GM23338 (cell line): ENCODE results near the gene EPS8L3. TPM values are rescaled to one million over a fixed set of nuclear protein-coding genes. Genes with fewer than 3 reads are reported as not detected.
A peak's percentile ranks its signal among the peaks of the same experiment; 100 is the strongest.
"Not testable (repeated sequence)": the region's sequence is repeated elsewhere in the genome, so short reads cannot be mapped to it uniquely, and the experiment has no call there.

ENCODE experiments used
- ATAC-seq: fragments of 200-7000 bp; cut with Tn5 transposase; 3 replicates; pipeline ENCODE4 v1.9.1; 2020
- DNase-seq: peaks from one replicate; pipeline ENCODE4 v3.0.0-alpha.2; 2015; ENCODE audit warnings: low spot score
- H2AFZ ChIP-seq: fragments of 200-600 bp; sonication (generic); 2 replicates; pipeline ENCODE4 v1.8.0; 2016; ENCODE audit warnings: antibody characterized with exemption, mild to moderate bottlenecking, moderate library complexity
- H3F3A ChIP-seq: fragments of 200-600 bp; sonication (generic); replicated peaks from 2 replicates; pipeline ENCODE4 v1.8.0; 2017; ENCODE audit warnings: antibody characterized with exemption, mixed run types, low read depth
- H3K27ac ChIP-seq: fragments of 200-600 bp; sonication (generic); 2 replicates; pipeline ENCODE4 v1.6.1; 2016; ENCODE audit warnings: low read depth
- H3K27me3 ChIP-seq: fragments of 200-600 bp; sonication (generic); 2 replicates; pipeline ENCODE4 v1.8.0; 2016; ENCODE audit warnings: mild to moderate bottlenecking, mixed run types, moderate library complexity; ENCODE audit not compliant: insufficient read depth
- H3K36me3 ChIP-seq: fragments of 200-600 bp; sonication (generic); 2 replicates; pipeline ENCODE4 v1.8.0; 2016; ENCODE audit warnings: mild to moderate bottlenecking; ENCODE audit not compliant: insufficient read depth
- H3K4me1 ChIP-seq: fragments of 200-600 bp; sonication (generic); 2 replicates; pipeline ENCODE4 v1.8.0; 2016; ENCODE audit warnings: mild to moderate bottlenecking, moderate library complexity; ENCODE audit not compliant: insufficient read depth
- H3K4me2 ChIP-seq: fragments of 200-600 bp; sonication (generic); 2 replicates; pipeline ENCODE4 v1.7.1; 2017; ENCODE audit warnings: mixed run types
- H3K4me3 ChIP-seq: fragments of 200-600 bp; sonication (generic); 2 replicates; pipeline ENCODE4 v1.6.1; 2016; ENCODE audit warnings: mixed run types
- H3K79me2 ChIP-seq: fragments of 200-600 bp; sonication (generic); replicated peaks from 2 replicates; pipeline ENCODE4 v1.8.0; 2017; ENCODE audit warnings: mild to moderate bottlenecking; ENCODE audit not compliant: insufficient read depth
- H3K9me2 ChIP-seq: fragments of 200-600 bp; sonication (generic); 2 replicates; pipeline ENCODE4 v1.8.0; 2017; ENCODE audit not compliant: insufficient read depth
- H4K20me1 ChIP-seq: fragments of 200-600 bp; sonication (generic); replicated peaks from 2 replicates; pipeline ENCODE4 v1.8.0; 2017; ENCODE audit warnings: mild to moderate bottlenecking; ENCODE audit not compliant: insufficient read depth
- H3K27ac Mint-ChIP-seq: 2 replicates; pipeline ENCODE4 v1.8.0; 2020; ENCODE audit warnings: inconsistent platforms, mild to moderate bottlenecking, moderate library complexity, mixed read lengths
- H3K27me3 Mint-ChIP-seq: 3 replicates; pipeline ENCODE4 v1.8.0; 2022; ENCODE audit warnings: low read depth, mild to moderate bottlenecking, moderate library complexity, mixed read lengths, inconsistent platforms; ENCODE audit not compliant: insufficient read depth, poor library complexity
- H3K36me3 Mint-ChIP-seq: 3 replicates; pipeline ENCODE4 v1.8.0; 2021; ENCODE audit warnings: low read depth, mild to moderate bottlenecking, inconsistent platforms, moderate library complexity, mixed read lengths
- H3K4me1 Mint-ChIP-seq: 3 replicates; pipeline ENCODE4 v1.8.0; 2020; ENCODE audit warnings: mild to moderate bottlenecking, inconsistent platforms, mixed read lengths
- H3K4me3 Mint-ChIP-seq: 3 replicates; pipeline ENCODE4 v1.8.0; 2021; ENCODE audit warnings: moderate library complexity, mild to moderate bottlenecking, inconsistent platforms, mixed read lengths
- H3K9me3 Mint-ChIP-seq: 3 replicates; pipeline ENCODE4 v1.8.0; 2020; ENCODE audit warnings: moderate library complexity, mild to moderate bottlenecking, inconsistent platforms, mixed read lengths
- CREB1 ChIP-seq: fragments of 250-450 bp; sonication (Bioruptor Pico); IDR thresholded peaks from 2 replicates; pipeline ENCODE4 v1.5.0; 2020; ENCODE audit warnings: low read depth, mild to moderate bottlenecking, moderate library complexity
- CTCF ChIP-seq, 2 experiments: fragments of 200-600 bp in 1 of 2; sonication (generic) in 1 of 2; conservative IDR thresholded peaks; 2 replicates each; pipeline versions ENCODE4 v1.5.1 to v1.6.1; 2016 to 2017; ENCODE audit warnings: antibody characterized with exemption in 2 of 2, low read depth in 2 of 2, mild to moderate bottlenecking in 2 of 2, moderate library complexity in 1 of 2
- NANOG ChIP-seq: IDR thresholded peaks from 2 replicates; pipeline ENCODE4 v1.6.1; 2016; ENCODE audit warnings: antibody characterized with exemption, borderline replicate concordance
- POLR2AphosphoS5 ChIP-seq: IDR thresholded peaks from 2 replicates; pipeline ENCODE4 v1.6.1; 2016; ENCODE audit warnings: antibody characterized with exemption, low read depth
- ZNF114 ChIP-seq: fragments of 250-450 bp; sonication (Bioruptor Pico); IDR thresholded peaks from 2 replicates; pipeline ENCODE4 v1.5.0; 2020; ENCODE audit warnings: mild to moderate bottlenecking, moderate library complexity
- polyA plus RNA-seq: library from polyadenylated mRNA; unstranded; fragments of >200 nt; fragmentation: Nextera tagmentation; extraction: Ambion mirVana; gene quantifications from 2 replicates; pipeline ENCODE4 v1.2.1, GENCODE V29; 2016
- total RNA-seq: library from RNA; depleted of rRNA; stranded (reverse); fragments of >200 nt; shearing (Covaris generic); gene quantifications from 2 replicates; pipeline ENCODE4 v1.2.3, GENCODE V29; 2014

The EPS8L3 gene
- total and polyA plus RNA-seq, 2 experiments from 2014 or later, result not detected

GRCh38 chr1:109711593-109712320 is 52.0 kb downstream of the EPS8L3 start, which contains the start of gene GSTM5:
TSS of gene GSTM5 (plus strand) at chr1:109712251. CDS start at chr1:109712313, 62 bp downstream.
- Histone ChIP-seq H3K4me3 (peak within 1 kb of the TSS; percentile 58), H3K4me2 (peak within 1 kb of the TSS; percentile 73), H2AFZ (peak within 1 kb of the TSS; percentile 74; the same call in 1 of the 2 replicates)
- Mint-ChIP-seq H3K9me3 (peaks cover 19% of the 10 kb centered on the region), H3K4me3 (peak within 1 kb of the TSS; percentile 58; the same call in 2 of the 3 replicates)
- peak; percentile 55; the same call in 1 of the 2 replicates for TF ChIP-seq POLR2AphosphoS5
- not testable (repeated sequence) for H3F3A ChIP-seq, H3K79me2 ChIP-seq, H3K27me3 Mint-ChIP-seq, H3K27me3 ChIP-seq, H3K4me1 ChIP-seq, H4K20me1 ChIP-seq, H3K27ac Mint-ChIP-seq, H3K36me3 ChIP-seq, H3K27ac ChIP-seq, H3K4me1 Mint-ChIP-seq, H3K9me2 ChIP-seq, H3K36me3 Mint-ChIP-seq
- ATAC-seq, result peak; percentile 89
- DNase-seq, result peak; percentile 47

GRCh38 chr1:109709822-109710221 is 53.9 kb downstream of the EPS8L3 start:
- H3F3A ChIP-seq, H3K4me3 Mint-ChIP-seq, H3K36me3 Mint-ChIP-seq, H3K4me1 ChIP-seq, H3K4me2 ChIP-seq, H3K27ac ChIP-seq, H3K9me2 ChIP-seq, H2AFZ ChIP-seq, H3K4me1 Mint-ChIP-seq, H3K79me2 ChIP-seq, H3K27ac Mint-ChIP-seq, H4K20me1 ChIP-seq, H3K27me3 ChIP-seq, H3K27me3 Mint-ChIP-seq, H3K36me3 ChIP-seq, H3K4me3 ChIP-seq, DNase-seq, ATAC-seq: not testable (repeated sequence)
- H3K9me3 Mint-ChIP-seq, result peaks cover 19% of the 10 kb centered on the region

- H3K27ac ChIP-seq, H3K36me3 ChIP-seq, H3K4me1 ChIP-seq, H4K20me1 ChIP-seq, H3K27ac Mint-ChIP-seq, H3F3A ChIP-seq, H2AFZ ChIP-seq, H3K4me3 Mint-ChIP-seq, H3K4me2 ChIP-seq, H3K27me3 ChIP-seq, H3K27me3 Mint-ChIP-seq, DNase-seq, H3K79me2 ChIP-seq, H3K4me1 Mint-ChIP-seq, H3K4me3 ChIP-seq, H3K9me2 ChIP-seq, ATAC-seq: not testable (repeated sequence)
- Mint-ChIP-seq H3K36me3 (peaks cover 10% of the 10 kb centered on the region; the same call in 2 of the 3 replicates), H3K9me3 (peaks cover 21% of the 10 kb centered on the region)
Observed at GRCh38 chr1:109708949-109709348, 54.8 kb downstream of the EPS8L3 start.

GRCh38 chr1:109705411-109705810 is 58.3 kb downstream of the EPS8L3 start:
- Mint-ChIP-seq H3K4me3 (no peak overlapping the region), H3K4me1 (peaks cover 2% of the 10 kb centered on the region; the same call in 1 of the 3 replicates), H3K36me3 (peaks cover 10% of the 10 kb centered on the region; the same call in 2 of the 3 replicates), H3K9me3 (peaks cover 28% of the 10 kb centered on the region), H3K27me3 (peaks cover 7% of the 10 kb centered on the region), H3K27ac (no peak overlapping the region)
- DNase-seq (no peak), ATAC-seq (no peak)
- H3K79me2 ChIP-seq, result no peaks in the 10 kb centered on the region
- no peak overlapping the region for H3K4me2 ChIP-seq
- no peaks in the 10 kb centered on the region for H3F3A ChIP-seq
- H2AFZ ChIP-seq, result no peak overlapping the region
- no peaks in the 10 kb centered on the region for H3K27me3 ChIP-seq
- H3K4me1 ChIP-seq, result no peaks in the 10 kb centered on the region
- no peak overlapping the region for H3K4me3 ChIP-seq
- H3K9me2 ChIP-seq, result no peaks in the 10 kb centered on the region
- H3K27ac ChIP-seq, result no peak overlapping the region
- H4K20me1 ChIP-seq, result no peaks in the 10 kb centered on the region
- H3K36me3 ChIP-seq, result no peaks in the 10 kb centered on the region; the same call in 1 of the 2 replicates
- no peak for TF ChIP-seq CREB1 (CRISPR knock-in tag)
- no peak for TF ChIP-seq ZNF114 (CRISPR knock-in tag)
- no peak for TF ChIP-seq NANOG
- TF ChIP-seq CTCF (conservative IDR thresholded peaks at IDR 0.05; ENCODE audit: low read depth in 2 of 2), result no peak
